Lung (tissue), 12 donors: ENCODE results near the gene TIE1. TPM values are rescaled to one million over a fixed set of nuclear protein-coding genes. Genes with fewer than 3 reads are reported as not detected.

ENCODE experiments used
- ATAC-seq: fragments of 200-7000 bp; cut with Tn5 transposase; one replicate; pipeline ENCODE4 v1.9.1; 2020; ENCODE audit warnings: moderate number of reproducible peaks; ENCODE audit not compliant: insufficient read depth, low FRiP score
- DNase-seq, 3 donors: peaks; one replicate each; pipeline ENCODE4 v3.0.0-alpha.2; 2013 to 2017
- H3K27ac ChIP-seq, 2 donors: one replicate each; pipeline ENCODE4 v1.5.1; 2013; ENCODE audit warnings: mild to moderate bottlenecking in 2 of 2, moderate library complexity in 2 of 2, control low read depth in 1 of 2, inconsistent platforms in 1 of 2, low read depth in 1 of 2, low read length in 1 of 2
- H3K27me3 ChIP-seq, 3 donors: one replicate each; pipeline ENCODE4 v1.5.1; 2013; ENCODE audit warnings: low read length in 2 of 3; ENCODE audit not compliant: control insufficient read depth in 3 of 3, insufficient read depth in 3 of 3
- H3K36me3 ChIP-seq, 4 donors: one replicate each; pipeline ENCODE4 v1.5.1; 2013; ENCODE audit warnings: low read length in 4 of 4, mild to moderate bottlenecking in 1 of 4, moderate library complexity in 1 of 4; ENCODE audit not compliant: control insufficient read depth in 4 of 4, insufficient read depth in 4 of 4
- H3K4me1 ChIP-seq, 5 donors: one replicate each; pipeline ENCODE4 v1.5.1; 2013; ENCODE audit warnings: low read length in 5 of 5, mild to moderate bottlenecking in 2 of 5, moderate library complexity in 1 of 5; ENCODE audit not compliant: control insufficient read depth in 5 of 5, insufficient read depth in 5 of 5
- H3K4me3 ChIP-seq: one replicate; pipeline ENCODE4 v1.5.1; 2013; ENCODE audit warnings: mild to moderate bottlenecking, control low read depth, moderate library complexity
- H3K9ac ChIP-seq, 2 donors: one replicate each; pipeline ENCODE4 v1.5.1; 2013; ENCODE audit warnings: low read length in 2 of 2, control low read depth in 1 of 2; ENCODE audit not compliant: insufficient read depth in 1 of 2
- H3K9me3 ChIP-seq, 4 donors: one replicate each; pipeline ENCODE4 v1.5.1; 2013; ENCODE audit warnings: low read length in 3 of 4, mild to moderate bottlenecking in 1 of 4, moderate library complexity in 1 of 4; ENCODE audit not compliant: control insufficient read depth in 4 of 4, insufficient read depth in 3 of 4
- CTCF ChIP-seq: IDR thresholded peaks from 2 replicates; pipeline ENCODE4 v1.5.1; 2012; ENCODE audit warnings: mild to moderate bottlenecking; ENCODE audit errors: control extremely low read depth, extremely low read depth
- WGBS, 2 donors: extraction: QIAGEN DNeasy Blood & Tissue Kit; methylation state at CpG; one replicate each; pipeline ENCODE4 v1.1.7; 2013; 5-methylcytosine and 5-hydroxymethylcytosine counted together
- polyA plus RNA-seq, 2 donors: library from polyadenylated mRNA; stranded (reverse); fragments of 200-250 nt; gene quantifications; one replicate each; pipeline ENCODE4 v1.2.1, GENCODE V29; 2013
- total RNA-seq, 2 donors: library from RNA; depleted of rRNA in 1 of 2; stranded (reverse); fragments of >200 nt in 1 of 2; gene quantifications; one replicate each; pipeline ENCODE4 v1.2.1, GENCODE V29; 2014 to 2021
- donor health status: control.
- donor health status: control.
- donor health status: Bipolar disorder and iron deficiency.
- donor health status: healthy.
- donor health status: DM: yes; HTN: yes; CAD: no.

Gene TIE1
- total and polyA plus RNA-seq, 4 donors, result 20.5 to 133 (median 42.1) TPM

GRCh38 chr1:43317817-43318471 lies 17.2 kb downstream of the TIE1 start:
- Histone ChIP-seq H3K4me3 (no peak overlapping the region), H3K9me3 (no peaks in the 10 kb centered on the region), H3K27me3 (no peaks in the 10 kb centered on the region), H3K27ac (no peak overlapping the region), H3K36me3 (peaks cover 0 to 13% (median 0%) of the 10 kb centered on the region in 4 donors), H3K4me1 (peaks cover 0 to 6% (median 0%) of the 10 kb centered on the region in 5 donors), H3K9ac (no peak overlapping the region)
- no peak for TF ChIP-seq CTCF
- peak; percentile 20 to 53 (median 27) for DNase-seq
- no peak for ATAC-seq
- 87 to 94% methylated on average over 15 of the region's 15 CpGs for WGBS, 2 donors

GRCh38 chr1:43318831-43319230 lies 18.0 kb downstream of the TIE1 start:
- Histone ChIP-seq H3K9ac (no peak overlapping the region), H3K27me3 (no peaks in the 10 kb centered on the region), H3K9me3 (no peaks in the 10 kb centered on the region), H3K4me3 (no peak overlapping the region), H3K36me3 (peaks cover 0 to 10% (median 0%) of the 10 kb centered on the region in 4 donors), H3K27ac (no peak overlapping the region), H3K4me1 (peaks cover 0 to 6% (median 0%) of the 10 kb centered on the region in 5 donors)
- WGBS, 2 donors, result 78 to 98% methylated on average over 4 of the region's 4 CpGs
- no peak for TF ChIP-seq CTCF
- ATAC-seq (no peak), DNase-seq (no peak)

- DNase-seq, result no peak
- Histone ChIP-seq H3K9ac (no peak overlapping the region), H3K9me3 (no peaks in the 10 kb centered on the region), H3K4me3 (no peak overlapping the region), H3K36me3 (peaks cover 0 to 10% (median 0%) of the 10 kb centered on the region in 4 donors), H3K27me3 (no peaks in the 10 kb centered on the region), H3K4me1 (peaks cover 0 to 6% (median 0%) of the 10 kb centered on the region in 5 donors), H3K27ac (no peak overlapping the region)
- no peak for ATAC-seq
- TF ChIP-seq CTCF, result no peak
- WGBS, 2 donors, result 94 to 99% methylated on average over 5 of the region's 5 CpGs
Observed at GRCh38 chr1:43319288-43319687, 18.5 kb downstream of the TIE1 start.
